AG04450 (cell line): ENCODE measurements around the gene KRT78. TPM values are rescaled to one million over a fixed set of nuclear protein-coding genes. Genes with fewer than 3 reads are reported as not detected.
"Not testable (repeated sequence)": the region's sequence is repeated elsewhere in the genome, so short reads cannot be mapped to it uniquely, and the experiment has no call there.

ENCODE experiments used
- CTCF ChIA-PET: fragments of 300-600, 350-600 bp; formaldehyde crosslinking; extraction: SDS; loops from one replicate; lab custom pipeline; 2022; ENCODE audit warnings: antibody characterized with exemption, inconsistent platforms; lab: Charles Lee
- POLR2A ChIA-PET: fragments of 350-600 bp; formaldehyde crosslinking; extraction: SDS; loops from one replicate; lab custom pipeline; 2021; ENCODE audit warnings: antibody characterized with exemption, inconsistent platforms; lab: Yijun Ruan, JAX
- DNase-seq: peaks from one replicate; pipeline ENCODE4 v3.0.0-alpha.2; 2011; ENCODE audit warnings: low read depth, low spot score
- H3K27ac ChIP-seq: one replicate; pipeline ENCODE4 v1.5.1; 2012; ENCODE audit warnings: low read depth, low read length, control low read depth
- H3K27me3 ChIP-seq: one replicate; pipeline ENCODE4 v1.6.0; 2012; ENCODE audit warnings: low read length; ENCODE audit not compliant: control insufficient read depth, insufficient read depth
- H3K4me3 ChIP-seq: 2 replicates; pipeline ENCODE4 v1.5.1; 2011; ENCODE audit warnings: mild to moderate bottlenecking, low read depth, low read length, control low read depth
- H3K9me3 ChIP-seq: 2 replicates; pipeline ENCODE4 v1.5.1; 2012; ENCODE audit warnings: low read length; ENCODE audit not compliant: control insufficient read depth, insufficient read depth
- CTCF ChIP-seq: IDR thresholded peaks from 2 replicates; pipeline ENCODE4 v1.5.1; 2011; ENCODE audit warnings: low read depth, low read length, control low read depth, inconsistent platforms
- polyA plus RNA-seq: library from polyadenylated mRNA; depleted of rRNA; stranded (reverse); fragments of >200 nt; gene quantifications from 2 replicates; pipeline ENCODE4 v1.2.3, GENCODE V29; 2011

The KRT78 gene
- polyA plus RNA-seq, 1 experiment: not detected

- H3K4me3 ChIP-seq: no peak overlapping the region
- H3K27ac ChIP-seq: no peak overlapping the region
- peaks cover 3% of the 10 kb centered on the region for H3K27me3 ChIP-seq
- no peak for DNase-seq
- H3K9me3 ChIP-seq: no peaks in the 10 kb centered on the region; the same call in 1 of the 2 replicates
- ChIA-PET POLR2A (no interaction called here), CTCF (no interaction called here)
- no peak for TF ChIP-seq CTCF
These were observed 52.4 kb downstream of the KRT78 start for GRCh38 chr12:52796429-52796794.

DNA sequence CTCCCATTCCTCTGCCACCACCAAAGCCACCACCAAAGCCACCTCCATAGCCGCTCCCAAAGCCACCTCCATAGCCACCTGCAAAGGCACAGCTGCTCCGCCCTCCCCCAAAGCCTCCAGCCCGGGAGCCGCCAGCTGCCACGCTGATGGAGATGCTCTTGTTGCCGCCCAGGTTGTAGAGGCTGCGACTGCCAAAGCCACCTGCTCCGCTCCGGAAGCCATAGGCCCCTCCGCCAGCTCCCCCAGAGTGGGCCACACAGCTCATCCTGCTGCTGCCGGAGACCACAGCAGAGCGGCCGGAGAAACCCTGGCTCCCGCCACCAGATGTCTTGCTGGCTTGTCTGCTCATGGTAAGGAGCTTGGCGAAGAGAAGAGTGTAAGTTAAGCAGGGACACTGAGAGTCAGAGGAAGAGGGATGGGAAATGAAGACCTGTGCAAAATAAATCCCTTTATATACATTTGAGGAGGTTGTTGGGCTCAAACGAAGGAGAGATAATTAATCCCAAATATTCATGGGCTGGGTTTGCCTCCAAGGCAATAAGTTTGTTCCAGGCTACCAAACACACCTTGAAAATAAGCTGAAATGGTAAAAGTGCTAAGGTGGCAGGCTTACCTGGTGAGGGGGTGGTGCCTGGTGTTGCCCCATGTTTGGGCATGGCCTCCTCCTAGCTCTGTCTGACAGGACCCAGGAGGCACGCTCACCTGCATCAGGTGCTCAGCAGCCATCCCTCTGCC lies 52.9 kb downstream of the KRT78 start, which contains the start of gene KRT3:
KRT3 (minus strand) TSS at position 424 of the 735 bp plus-strand sequence; CDS start at position 349, 75 bp downstream.
- H3K27me3 ChIP-seq: peaks cover 5% of the 10 kb centered on the region
- ChIA-PET POLR2A (no interaction called here), CTCF (no interaction called here)
- H3K27ac ChIP-seq: no peak within 1 kb of the TSS
- no peak within 1 kb of the TSS for H3K4me3 ChIP-seq
- no peaks in the 10 kb centered on the region; the same call in 1 of the 2 replicates for H3K9me3 ChIP-seq
- no peak for TF ChIP-seq CTCF
- no peak for DNase-seq

- H3K9me3 ChIP-seq, H3K27me3 ChIP-seq, POLR2A ChIA-PET, H3K27ac ChIP-seq, H3K4me3 ChIP-seq, CTCF ChIA-PET, DNase-seq: not testable (repeated sequence)
These were observed 53.5 kb downstream of the KRT78 start for GRCh38 chr12:52795332-52795674.

DNA sequence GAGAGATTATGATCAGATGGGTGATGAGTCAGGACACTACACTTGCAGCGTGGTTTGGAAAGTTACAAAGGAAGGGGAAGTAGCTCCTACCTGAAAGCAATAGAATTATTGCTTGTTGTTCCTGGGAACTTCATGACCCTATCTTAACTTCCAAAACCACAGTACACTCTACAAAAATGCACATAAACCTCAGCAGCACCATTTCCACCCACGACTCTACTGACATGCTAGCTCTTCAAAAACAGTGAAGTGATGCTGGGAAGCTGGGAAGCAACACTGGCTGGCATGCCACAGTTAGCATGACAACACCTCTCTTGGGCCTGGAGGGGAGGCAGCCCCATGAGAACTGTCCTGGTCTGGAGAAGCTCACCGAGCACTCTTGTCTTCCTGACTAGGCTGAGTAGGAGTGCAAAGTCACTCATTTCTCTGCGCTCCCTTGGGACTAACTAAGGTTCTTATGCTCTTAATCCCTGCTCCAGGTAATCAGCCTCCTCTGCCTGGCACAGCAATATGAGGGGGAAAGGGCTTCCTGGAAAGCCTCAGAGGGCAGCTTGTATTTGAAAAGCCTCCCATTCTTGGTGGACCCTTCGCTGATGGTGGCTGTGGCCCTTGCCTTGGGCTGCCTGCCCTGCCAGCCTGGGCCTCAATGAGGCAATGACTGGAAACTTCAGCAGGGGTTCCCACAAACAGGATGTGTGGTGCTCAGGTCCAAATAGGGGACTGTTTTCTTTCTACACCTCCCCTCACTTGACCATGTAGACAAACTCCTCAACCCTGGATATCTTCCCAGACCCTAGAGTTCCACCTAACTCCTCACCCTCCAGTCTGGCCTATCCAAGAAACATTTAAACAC lies 54.1 kb downstream of the KRT78 start:
- no peak overlapping the region for H3K27ac ChIP-seq
- no peak overlapping the region for H3K4me3 ChIP-seq
- peaks cover 14% of the 10 kb centered on the region for H3K27me3 ChIP-seq
- DNase-seq: no peak
- no peak for TF ChIP-seq CTCF
- no peaks in the 10 kb centered on the region; the same call in 1 of the 2 replicates for H3K9me3 ChIP-seq
- CTCF ChIA-PET: no interaction called here
- POLR2A ChIA-PET: no interaction called here

DNA sequence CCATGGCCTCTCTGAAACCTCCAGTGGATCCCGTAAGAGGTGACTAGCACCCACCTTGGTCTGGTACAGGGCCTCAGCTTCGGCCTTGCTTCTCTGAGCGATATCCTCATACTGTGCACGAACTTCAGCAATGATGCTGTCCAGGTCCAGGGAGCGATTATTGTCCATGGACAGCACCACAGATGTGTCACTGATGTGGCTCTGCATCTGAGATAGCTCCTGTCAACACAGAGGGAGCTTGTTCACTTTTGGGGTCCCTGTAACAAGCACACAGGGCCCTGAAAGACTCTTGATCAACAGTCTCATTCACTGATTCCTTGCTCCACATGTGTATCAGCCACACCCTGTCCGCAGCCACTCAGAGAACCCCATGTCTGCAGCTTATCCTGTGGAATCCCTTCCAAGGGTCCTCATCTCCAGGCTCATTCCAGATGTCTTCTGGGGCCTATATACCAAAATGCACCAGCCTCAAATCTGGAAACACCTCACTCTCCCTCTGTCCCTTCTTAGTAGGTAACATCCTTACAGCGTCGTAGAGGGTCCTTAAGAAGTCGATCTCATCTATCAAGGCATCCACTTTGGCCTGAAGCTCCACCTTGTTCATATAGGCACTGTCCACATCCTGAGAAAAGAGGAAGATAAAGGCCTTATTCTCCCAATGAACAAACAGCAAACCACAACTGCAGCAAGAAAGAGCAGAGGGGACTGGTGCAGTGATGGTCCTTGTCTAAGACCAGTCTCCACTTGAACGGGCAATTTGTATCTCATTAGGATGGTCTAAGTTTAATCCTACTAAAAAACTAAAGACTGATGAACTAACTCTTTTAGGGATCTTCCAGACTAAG lies 56.4 kb downstream of the KRT78 start:
- no peak overlapping the region for H3K4me3 ChIP-seq
- POLR2A ChIA-PET: no interaction called here
- H3K27ac ChIP-seq: no peak overlapping the region
- CTCF ChIA-PET: no interaction called here
- TF ChIP-seq CTCF: no peak
- H3K9me3 ChIP-seq: no peaks in the 10 kb centered on the region; the same call in 1 of the 2 replicates
- no peak for DNase-seq
- H3K27me3 ChIP-seq: peaks cover 25% of the 10 kb centered on the region
